SJSA1 (cell line): ENCODE measurements around the gene MARCHF2. TPM values are rescaled to one million over a fixed set of nuclear protein-coding genes. Genes with fewer than 3 reads are reported as not detected.
A peak's percentile ranks its signal among the peaks of the same experiment; 100 is the strongest.

Experiments used
- DNase-seq, 2 experiments: peaks; one replicate each; pipeline ENCODE4 v3.0.0-alpha.2; 2015 to 2020; ENCODE audit warnings: low spot score in 2 of 2, low read depth in 1 of 2
- H3K27ac ChIP-seq: fragments of 250-450 bp; sonication (Bioruptor Pico); 2 replicates; pipeline ENCODE4 v1.5.1; 2020; ENCODE audit warnings: mild to moderate bottlenecking, moderate library complexity
- H3K27me3 ChIP-seq: fragments of 250-450 bp; sonication (Bioruptor Pico); replicated peaks from 2 replicates; pipeline ENCODE4 v1.5.1; 2020; ENCODE audit warnings: mild to moderate bottlenecking, moderate library complexity
- H3K36me3 ChIP-seq: fragments of 250-450 bp; sonication (Bioruptor Pico); 2 replicates; pipeline ENCODE4 v1.5.1; 2020; ENCODE audit warnings: mild to moderate bottlenecking
- H3K4me1 ChIP-seq: fragments of 250-450 bp; sonication (Bioruptor Pico); replicated peaks from 2 replicates; pipeline ENCODE4 v1.6.1; 2021; ENCODE audit warnings: mild to moderate bottlenecking
- H3K4me3 ChIP-seq: fragments of 250-450 bp; sonication (Bioruptor Pico); 2 replicates; pipeline ENCODE4 v1.5.1; 2020; ENCODE audit warnings: mild to moderate bottlenecking
- H3K9me3 ChIP-seq: fragments of 250-450 bp; sonication (Bioruptor Pico); replicated peaks from 2 replicates; pipeline ENCODE4 v1.5.1; 2020; ENCODE audit warnings: mild to moderate bottlenecking
- total RNA-seq: library from RNA; depleted of rRNA; stranded (reverse); fragments of >200 nt; shearing (Covaris generic); gene quantifications from 2 replicates; pipeline ENCODE4 v1.2.3, GENCODE V29; 2014

The MARCHF2 gene
- total RNA-seq, 1 experiment from 2014 or later, result 37.9 TPM

DNA sequence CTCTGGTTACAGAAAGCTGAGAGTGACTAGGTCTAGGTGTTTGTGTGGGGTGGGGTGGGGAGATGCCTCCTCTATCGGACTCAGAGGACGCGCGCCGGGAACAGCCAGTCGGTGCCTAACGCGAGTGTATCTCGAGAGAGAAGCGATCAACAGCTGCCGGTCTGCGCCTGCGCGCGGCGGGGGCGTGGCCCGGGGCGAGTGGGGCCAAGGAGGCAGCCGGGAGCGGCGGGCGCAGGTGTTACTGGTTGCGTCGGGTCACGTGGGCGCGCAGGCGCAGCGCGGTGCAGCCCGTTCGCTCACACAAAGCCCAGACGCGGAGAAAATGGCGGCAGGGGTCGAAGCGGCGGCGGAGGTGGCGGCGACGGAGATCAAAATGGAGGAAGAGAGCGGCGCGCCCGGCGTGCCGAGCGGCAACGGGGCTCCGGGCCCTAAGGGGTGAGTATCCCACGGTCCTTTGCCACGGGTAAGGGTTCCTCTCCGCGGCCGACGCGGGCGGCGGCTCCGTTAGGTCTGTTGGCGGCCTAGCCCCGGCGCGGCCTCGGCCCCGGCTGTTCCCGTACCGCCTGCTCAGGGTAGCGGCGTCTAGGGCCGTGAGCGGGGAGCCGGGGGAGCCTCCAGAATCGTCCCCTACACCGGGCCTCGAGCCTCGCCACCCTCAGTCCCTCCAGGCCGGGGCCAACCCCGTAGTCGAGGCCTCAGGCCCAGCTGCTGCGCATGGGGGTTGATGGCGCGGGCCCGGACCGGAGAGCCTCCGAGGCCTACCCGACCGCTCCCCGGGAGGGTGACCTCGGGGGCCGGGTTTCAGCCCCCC lies 31.8 kb downstream of the MARCHF2 start, which contains the start of gene HNRNPM:
Gene HNRNPM (plus strand): TSS at position 299 of the 811 bp plus-strand sequence. CDS start 24 bp downstream, at position 323.
- Histone ChIP-seq H3K36me3 (peaks cover 35% of the 10 kb centered on the region), H3K4me1 (peaks cover 19% of the 10 kb centered on the region), H3K4me3 (peak within 1 kb of the TSS; percentile 85), H3K27ac (peak within 1 kb of the TSS; percentile 80), H3K9me3 (no peaks in the 10 kb centered on the region), H3K27me3 (no peaks in the 10 kb centered on the region)
- DNase-seq, result peak; percentile 93 to 99

DNA sequence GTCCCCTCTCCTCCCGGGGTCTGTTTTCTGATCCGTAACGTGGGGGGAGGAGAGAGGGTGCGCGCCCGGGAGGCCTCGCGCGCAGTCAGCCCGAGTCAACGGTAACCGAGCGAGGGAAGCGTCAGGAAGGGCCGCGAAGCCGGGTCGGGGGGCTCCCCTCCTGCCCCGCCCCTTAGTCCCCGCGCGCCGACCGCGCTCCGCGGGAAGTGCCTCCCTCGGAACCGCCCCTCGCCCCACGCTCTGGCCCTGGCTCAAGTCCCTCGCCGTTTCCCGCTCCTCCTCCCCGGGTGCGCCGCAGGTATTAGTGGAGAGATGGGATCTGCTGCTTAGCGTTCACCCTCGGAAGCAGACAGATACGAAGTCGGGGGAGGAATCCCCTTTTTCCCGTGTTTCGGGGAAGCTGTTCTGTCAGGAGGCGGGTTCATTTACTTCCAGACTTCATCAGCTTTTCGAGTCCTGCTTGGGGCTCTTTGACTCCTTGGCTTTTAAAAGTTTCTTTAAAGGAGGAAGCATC lies 32.4 kb downstream of the MARCHF2 start:
- DNase-seq, result peak; percentile 42 to 61
- H3K4me1 ChIP-seq, result peaks cover 19% of the 10 kb centered on the region
- H3K9me3 ChIP-seq, result no peaks in the 10 kb centered on the region
- peaks cover 40% of the 10 kb centered on the region for H3K36me3 ChIP-seq
- H3K4me3 ChIP-seq, result peak overlapping the region; percentile 85
- no peaks in the 10 kb centered on the region for H3K27me3 ChIP-seq
- H3K27ac ChIP-seq, result peak overlapping the region; percentile 80

DNA sequence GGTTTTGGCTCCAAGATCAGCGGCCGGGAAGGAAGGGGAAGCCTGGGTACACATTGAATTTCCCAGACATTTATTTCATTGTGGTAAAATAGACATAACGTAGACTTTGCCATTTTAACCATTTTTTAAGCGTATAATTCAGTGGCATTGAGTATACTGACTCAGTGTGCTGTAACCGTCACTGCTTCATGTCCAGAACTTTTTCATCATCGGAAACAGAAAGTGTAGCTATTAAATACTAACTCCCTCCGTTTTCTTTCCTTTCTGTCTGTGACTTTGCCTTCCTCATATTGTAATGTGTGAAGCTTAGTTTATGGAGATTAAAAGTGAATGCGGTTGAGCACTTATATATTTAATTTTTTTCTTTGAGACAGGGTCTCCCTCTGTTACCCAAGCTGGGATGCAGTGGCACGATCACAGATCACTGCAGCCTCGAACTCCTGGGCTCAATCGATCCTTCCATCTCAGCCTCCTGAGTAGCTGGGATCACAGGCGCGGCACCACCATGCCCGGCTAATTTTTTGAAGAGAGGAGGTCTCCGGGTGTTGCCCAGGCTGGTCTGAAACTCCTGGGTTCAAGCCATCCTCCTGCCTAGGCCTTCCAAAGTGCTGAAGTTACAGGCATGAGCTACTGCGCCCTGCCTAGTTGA lies 33.1 kb downstream of the MARCHF2 start:
- Histone ChIP-seq H3K4me3 (peak overlapping the region; percentile 85), H3K9me3 (no peaks in the 10 kb centered on the region), H3K27me3 (no peaks in the 10 kb centered on the region), H3K27ac (peak overlapping the region; percentile 80), H3K36me3 (peaks cover 44% of the 10 kb centered on the region), H3K4me1 (peaks cover 19% of the 10 kb centered on the region)
- no peak for DNase-seq

DNA sequence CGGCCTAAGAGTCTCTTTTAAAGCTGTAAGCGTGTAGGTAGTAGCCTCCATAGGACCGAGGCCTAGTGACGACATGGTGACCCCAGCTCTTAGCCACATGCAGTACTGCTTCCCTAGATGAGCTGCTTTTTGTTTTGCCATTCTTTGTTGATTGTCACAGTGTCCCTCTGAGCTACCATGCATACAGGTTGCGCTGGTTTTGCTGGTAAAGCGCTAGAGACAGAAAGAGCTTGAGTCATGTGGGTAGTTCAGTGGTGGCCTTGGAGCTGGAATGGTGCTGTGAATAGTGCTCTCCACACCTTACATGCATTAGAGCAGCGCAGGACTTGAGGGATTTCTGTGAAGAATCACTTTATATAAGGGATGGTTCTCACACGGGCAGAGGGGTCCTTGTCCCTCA lies 36.7 kb downstream of the MARCHF2 start:
- no peaks in the 10 kb centered on the region for H3K9me3 ChIP-seq
- H3K4me3 ChIP-seq, result no peak overlapping the region
- H3K4me1 ChIP-seq, result peaks cover 28% of the 10 kb centered on the region
- H3K27ac ChIP-seq, result no peak overlapping the region
- H3K36me3 ChIP-seq, result peaks cover 70% of the 10 kb centered on the region
- no peak for DNase-seq
- H3K27me3 ChIP-seq, result no peaks in the 10 kb centered on the region

DNA sequence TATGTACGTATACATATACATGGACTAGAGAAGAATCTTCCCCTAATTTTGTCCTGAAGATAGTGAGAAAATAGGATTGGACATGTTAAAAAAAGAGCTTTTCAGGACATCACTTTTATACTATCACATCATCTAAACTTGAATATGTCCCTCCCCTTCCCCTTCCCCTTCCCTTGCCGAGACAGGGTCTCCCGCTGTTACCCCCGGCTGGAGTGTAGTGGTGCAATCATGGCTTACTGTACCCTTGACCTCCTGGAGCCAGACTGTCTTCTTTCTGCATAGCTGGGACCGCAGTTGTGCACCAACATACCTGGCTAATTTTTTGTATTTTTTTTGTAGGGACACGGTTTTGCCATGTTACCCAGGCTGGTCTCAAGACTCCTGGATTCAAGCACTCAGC lies 38.3 kb downstream of the MARCHF2 start:
- peaks cover 68% of the 10 kb centered on the region for H3K36me3 ChIP-seq
- H3K27ac ChIP-seq, result no peak overlapping the region

DNA sequence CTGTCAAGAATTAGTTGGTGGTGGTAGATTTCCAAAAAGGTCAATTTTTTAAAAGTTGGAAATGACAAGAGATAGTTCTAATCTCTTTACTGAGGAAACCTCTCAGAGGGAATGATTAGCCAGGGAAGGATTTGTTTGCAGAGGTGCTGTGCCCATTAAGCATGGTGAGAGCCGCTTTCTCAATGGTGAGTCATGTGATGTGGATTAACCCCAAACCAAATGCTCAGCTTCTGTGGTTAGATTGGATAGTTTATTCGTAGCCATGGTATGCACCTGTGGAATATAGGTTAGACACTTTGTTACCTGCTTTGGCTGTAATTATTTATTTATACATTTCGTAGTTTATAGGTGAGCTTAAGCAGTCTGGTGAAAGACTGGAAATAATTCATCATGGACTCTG lies 38.8 kb downstream of the MARCHF2 start:
- Histone ChIP-seq H3K27me3 (no peaks in the 10 kb centered on the region), H3K4me1 (peaks cover 22% of the 10 kb centered on the region), H3K27ac (no peak overlapping the region), H3K9me3 (no peaks in the 10 kb centered on the region), H3K4me3 (no peak overlapping the region), H3K36me3 (peaks cover 68% of the 10 kb centered on the region)
- no peak for DNase-seq

More for the DNA sequence above, 38.3 kb downstream of the MARCHF2 start:
- no peak for DNase-seq
- Histone ChIP-seq H3K4me1 (peaks cover 25% of the 10 kb centered on the region), H3K4me3 (no peak overlapping the region), H3K9me3 (no peaks in the 10 kb centered on the region), H3K27me3 (no peaks in the 10 kb centered on the region)

DNA sequence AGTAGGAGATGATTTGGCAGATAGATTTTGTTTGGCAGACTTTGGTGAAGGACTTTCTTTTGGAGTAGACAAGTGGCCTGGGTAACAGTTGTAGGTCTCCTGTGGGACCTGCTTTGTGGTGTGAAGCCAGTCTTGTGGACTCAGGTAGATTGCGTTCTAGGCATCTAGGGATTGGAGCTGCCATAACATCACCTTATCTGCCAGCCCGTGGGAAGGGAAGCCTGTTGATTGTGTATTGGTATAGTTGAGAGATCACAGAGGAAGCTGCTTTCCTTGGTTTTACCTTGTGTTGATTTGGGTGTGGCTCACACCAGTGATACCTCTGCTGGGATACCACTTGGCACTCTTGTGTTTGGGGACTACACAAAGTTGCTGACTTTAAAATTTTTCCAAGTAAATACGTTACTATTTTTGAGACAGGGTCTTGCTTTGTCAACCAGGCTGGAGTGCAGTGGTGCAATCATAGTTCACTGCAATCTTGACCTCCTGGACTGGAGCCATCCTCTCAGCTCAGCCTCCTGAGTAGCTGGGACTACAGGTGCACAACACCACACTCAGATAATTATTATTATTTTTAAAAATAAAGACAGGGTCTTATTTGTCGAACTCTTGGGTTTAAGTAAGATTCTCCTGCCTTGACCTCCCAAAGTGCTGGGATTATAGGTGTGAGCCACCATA lies 39.5 kb downstream of the MARCHF2 start:
- no peak overlapping the region for H3K4me3 ChIP-seq
- no peak for DNase-seq
- H3K36me3 ChIP-seq, result peaks cover 67% of the 10 kb centered on the region
- H3K9me3 ChIP-seq, result no peaks in the 10 kb centered on the region
- H3K4me1 ChIP-seq, result peaks cover 23% of the 10 kb centered on the region
- no peaks in the 10 kb centered on the region for H3K27me3 ChIP-seq
- no peak overlapping the region for H3K27ac ChIP-seq

DNA sequence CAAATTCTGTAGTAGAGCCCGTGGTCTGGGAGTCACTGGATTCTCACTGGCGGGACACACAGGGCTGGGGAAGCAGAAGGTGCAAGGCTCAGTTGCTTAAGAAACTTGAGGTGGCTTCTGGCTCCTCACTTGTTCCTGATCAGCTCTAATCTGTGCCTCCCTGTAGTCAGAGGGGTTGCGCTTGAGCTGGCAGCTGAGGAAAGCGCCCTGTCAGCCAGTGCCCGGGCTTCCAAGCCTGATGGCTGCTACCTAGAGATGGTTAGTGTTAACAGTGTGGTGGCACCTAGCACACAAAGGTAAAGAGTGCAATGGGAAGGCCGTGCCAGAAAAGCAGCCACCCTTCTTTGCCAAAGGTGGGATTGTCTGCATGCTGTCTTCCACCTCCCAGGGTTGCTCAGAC lies 40.5 kb downstream of the MARCHF2 start:
- H3K36me3 ChIP-seq, result peaks cover 72% of the 10 kb centered on the region

DNA sequence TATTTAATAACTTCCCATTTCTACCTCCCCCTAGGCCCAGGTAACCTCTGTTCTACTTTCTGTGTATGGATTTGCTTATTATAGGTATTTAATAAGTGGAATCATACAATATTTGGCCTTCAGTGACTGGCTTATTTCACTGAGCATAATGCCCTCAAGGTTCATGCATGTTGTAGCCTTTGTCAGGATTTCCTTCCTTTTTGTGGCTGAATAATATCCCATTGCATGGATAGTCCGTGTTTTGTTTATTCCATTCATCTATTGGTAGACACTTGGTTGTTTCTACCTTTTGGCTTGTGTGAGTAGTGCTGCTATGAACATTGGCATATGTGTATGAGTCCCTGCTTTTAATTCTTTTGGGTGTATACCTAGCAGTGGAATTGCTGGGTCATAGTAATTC lies 41.1 kb downstream of the MARCHF2 start:
- peaks cover 78% of the 10 kb centered on the region for H3K36me3 ChIP-seq
- H3K9me3 ChIP-seq, result no peaks in the 10 kb centered on the region
- no peak for DNase-seq
- H3K4me1 ChIP-seq, result peaks cover 31% of the 10 kb centered on the region
- no peak overlapping the region for H3K27ac ChIP-seq
- no peaks in the 10 kb centered on the region for H3K27me3 ChIP-seq
- H3K4me3 ChIP-seq, result no peak overlapping the region

More for the DNA sequence above, 40.5 kb downstream of the MARCHF2 start:
- Histone ChIP-seq H3K4me3 (no peak overlapping the region), H3K9me3 (no peaks in the 10 kb centered on the region), H3K27ac (no peak overlapping the region), H3K27me3 (no peaks in the 10 kb centered on the region), H3K4me1 (peaks cover 31% of the 10 kb centered on the region)
- DNase-seq, result no peak

DNA sequence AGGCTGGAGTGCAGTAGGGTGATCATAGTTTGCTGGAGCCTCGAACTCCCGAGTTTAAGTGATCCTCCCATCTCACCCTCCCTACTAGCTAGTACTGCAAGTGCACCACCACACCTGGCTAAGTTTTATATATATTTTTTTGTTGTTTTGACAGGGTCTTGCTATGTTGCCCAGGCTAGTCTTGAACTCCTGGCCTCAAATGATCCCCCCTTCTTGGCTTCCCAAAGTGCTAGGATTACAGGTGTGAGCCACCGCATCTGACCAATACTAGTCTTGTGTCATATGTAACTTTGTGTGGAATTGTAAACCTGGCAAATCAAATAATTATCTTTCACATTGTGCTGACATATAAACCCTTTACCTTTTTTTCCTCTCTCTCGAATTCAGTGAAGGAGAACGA lies 41.9 kb downstream of the MARCHF2 start:
- no peak for DNase-seq
- H3K4me1 ChIP-seq, result peaks cover 38% of the 10 kb centered on the region
- peaks cover 75% of the 10 kb centered on the region for H3K36me3 ChIP-seq
- H3K4me3 ChIP-seq, result no peak overlapping the region
- no peaks in the 10 kb centered on the region for H3K9me3 ChIP-seq
- H3K27me3 ChIP-seq, result no peaks in the 10 kb centered on the region
- H3K27ac ChIP-seq, result no peak overlapping the region

DNA sequence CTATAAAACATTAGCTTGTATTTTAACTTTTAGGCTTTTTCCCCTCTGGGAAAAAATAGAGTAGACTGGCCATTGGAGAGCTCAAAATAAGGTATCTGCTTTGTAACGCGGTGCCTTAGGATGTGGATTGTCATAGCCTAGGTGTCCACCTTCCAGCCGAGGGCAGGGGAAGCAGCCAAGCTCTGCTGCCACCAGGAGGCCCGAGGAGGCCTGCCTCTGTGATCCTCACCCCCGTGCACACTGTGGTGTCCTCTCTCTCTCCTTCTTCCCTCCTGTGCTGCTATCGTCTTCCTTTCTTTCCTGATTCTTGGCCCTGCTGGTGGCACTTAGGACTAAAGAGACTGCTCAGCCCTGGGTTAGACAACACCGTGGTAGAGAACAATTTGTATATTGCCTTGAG lies 43.0 kb downstream of the MARCHF2 start:
- Histone ChIP-seq H3K4me3 (no peak overlapping the region), H3K27me3 (no peaks in the 10 kb centered on the region), H3K9me3 (no peaks in the 10 kb centered on the region), H3K4me1 (peaks cover 48% of the 10 kb centered on the region), H3K27ac (no peak overlapping the region), H3K36me3 (peaks cover 79% of the 10 kb centered on the region)
- no peak for DNase-seq

DNA sequence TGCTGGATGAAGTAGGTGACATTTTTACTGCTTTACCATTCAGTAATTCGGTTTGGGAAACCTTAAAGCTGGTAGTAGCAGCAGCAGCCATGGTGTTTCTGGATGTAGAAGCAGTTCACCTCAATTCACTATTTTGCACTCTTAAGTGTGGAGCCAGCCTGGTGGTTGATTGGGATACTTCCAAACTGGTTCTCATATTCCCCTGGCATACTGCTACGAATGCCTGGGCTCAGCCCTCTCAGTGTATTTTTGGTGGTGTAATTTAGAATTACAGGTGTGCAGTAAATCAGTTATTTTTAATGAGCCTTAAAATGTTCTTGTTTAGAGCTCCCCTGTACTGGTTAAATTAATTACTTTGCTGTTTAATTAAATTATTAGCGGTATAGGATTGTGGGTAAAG lies 44.1 kb downstream of the MARCHF2 start:
- DNase-seq, result no peak
- no peak overlapping the region for H3K27ac ChIP-seq
- no peaks in the 10 kb centered on the region for H3K9me3 ChIP-seq
- H3K4me1 ChIP-seq, result peaks cover 44% of the 10 kb centered on the region
- H3K27me3 ChIP-seq, result no peaks in the 10 kb centered on the region
- H3K4me3 ChIP-seq, result no peak overlapping the region
- H3K36me3 ChIP-seq, result peaks cover 85% of the 10 kb centered on the region

DNA sequence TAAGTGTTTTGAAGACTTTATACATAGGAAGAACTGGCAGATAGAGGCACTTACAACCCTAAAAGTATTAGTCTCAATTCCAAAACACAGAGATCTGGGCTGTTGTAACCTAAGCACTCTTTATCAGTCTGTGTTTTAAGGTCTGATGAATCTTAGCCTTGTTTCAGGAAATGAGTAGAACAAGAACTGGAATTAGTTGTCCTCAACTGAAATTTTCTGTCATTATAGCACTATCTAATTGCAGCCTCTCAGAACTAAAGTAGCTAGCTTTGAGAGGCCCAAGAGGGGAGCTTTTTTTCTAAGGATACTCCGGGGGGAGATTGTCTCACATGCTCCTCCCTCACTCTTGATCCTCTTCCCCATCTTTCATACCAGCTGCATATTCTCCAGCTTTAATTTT lies 44.7 kb downstream of the MARCHF2 start:
- no peak for DNase-seq
- Histone ChIP-seq H3K9me3 (no peaks in the 10 kb centered on the region), H3K4me1 (peaks cover 44% of the 10 kb centered on the region), H3K27ac (no peak overlapping the region), H3K36me3 (peaks cover 85% of the 10 kb centered on the region), H3K27me3 (no peaks in the 10 kb centered on the region), H3K4me3 (no peak overlapping the region)

DNA sequence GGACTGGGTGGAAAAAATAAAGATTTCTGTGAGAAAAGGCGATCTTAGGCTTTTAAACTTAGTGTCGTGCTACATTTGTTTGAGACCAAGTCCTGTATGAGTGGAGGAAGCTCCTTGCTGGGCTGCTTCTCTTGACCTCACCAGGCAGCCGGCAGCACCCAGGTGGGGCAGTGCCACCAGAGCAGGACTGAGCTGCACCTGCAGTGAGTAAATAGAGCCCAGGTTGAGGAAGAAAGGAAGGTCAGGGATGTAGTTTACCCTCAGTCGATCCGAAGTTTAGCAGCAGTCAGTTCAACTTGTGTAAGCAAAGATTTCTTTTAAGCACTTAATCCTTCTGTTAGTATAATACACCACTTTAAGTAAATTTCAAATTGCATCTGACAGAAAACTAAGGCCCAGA lies 45.3 kb downstream of the MARCHF2 start:
- Histone ChIP-seq H3K27me3 (no peaks in the 10 kb centered on the region), H3K36me3 (peaks cover 85% of the 10 kb centered on the region), H3K4me3 (no peak overlapping the region), H3K27ac (no peak overlapping the region), H3K9me3 (no peaks in the 10 kb centered on the region), H3K4me1 (peaks cover 44% of the 10 kb centered on the region)
- no peak for DNase-seq
